H7 (cell line): Measurements from ENCODE around the gene ALKBH1. TPM values are rescaled to one million over a fixed set of nuclear protein-coding genes. Genes with fewer than 3 reads are reported as not detected.
"Not testable (repeated sequence)": the region's sequence is repeated elsewhere in the genome, so short reads cannot be mapped to it uniquely, and the experiment has no call there.

Source experiments
- DNase-seq: peaks from one replicate; pipeline ENCODE4 v3.0.0; 2012
- H3K27me3 ChIP-seq: 2 replicates; pipeline ENCODE4 v1.6.0; 2011; ENCODE audit warnings: mild to moderate bottlenecking, low read length; ENCODE audit not compliant: control insufficient read depth, insufficient read depth
- H3K36me3 ChIP-seq: replicated peaks from 2 replicates; pipeline ENCODE4 v1.5.1; 2011; ENCODE audit warnings: low read length; ENCODE audit not compliant: control insufficient read depth, insufficient read depth
- H3K4me3 ChIP-seq: 2 replicates; pipeline ENCODE4 v1.5.1; 2011; ENCODE audit warnings: low read depth, mild to moderate bottlenecking, control low read depth, low read length, moderate library complexity; ENCODE audit not compliant: insufficient read depth
- total RNA-seq: library from RNA; depleted of rRNA; stranded (reverse); fragments of >200 nt; shearing (Covaris generic); gene quantifications from 2 replicates; pipeline ENCODE4 v1.2.3, GENCODE V29; 2014

ALKBH1 gene
- total RNA-seq, 1 experiment from 2014 or later: 16.2 TPM

- H3K4me3 ChIP-seq: peak overlapping the region; percentile 97; the same call in 1 of the 2 replicates
- no peaks in the 10 kb centered on the region for H3K27me3 ChIP-seq
- DNase-seq: no peak
- H3K36me3 ChIP-seq: peaks cover 21% of the 10 kb centered on the region
These were observed 1.6 kb upstream of the ALKBH1 start for GRCh38 chr14:77709412-77709811.

DNA sequence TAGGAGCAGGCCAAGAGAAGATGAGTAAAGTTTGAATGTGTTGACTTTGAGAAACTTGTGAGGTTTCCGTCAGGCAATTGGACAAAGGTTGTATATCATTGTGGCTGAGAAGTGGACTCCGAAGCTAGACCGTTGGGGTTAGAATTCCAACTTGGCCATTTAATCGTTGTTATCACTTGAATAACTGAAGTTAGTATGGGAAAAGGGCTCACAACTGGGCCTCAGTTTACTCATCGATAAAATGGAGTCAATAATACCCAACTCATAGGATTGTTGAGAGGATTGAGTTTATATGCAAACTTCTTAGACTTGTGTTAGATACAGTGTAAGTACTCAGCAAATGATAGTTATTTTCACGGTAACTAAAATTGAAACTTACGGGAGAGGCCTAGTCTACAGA is 926 bp upstream of the ALKBH1 start:
- no peak for DNase-seq
- no peaks in the 10 kb centered on the region for H3K27me3 ChIP-seq
- H3K36me3 ChIP-seq: peaks cover 26% of the 10 kb centered on the region
- H3K4me3 ChIP-seq: peak overlapping the region; percentile 97

DNA sequence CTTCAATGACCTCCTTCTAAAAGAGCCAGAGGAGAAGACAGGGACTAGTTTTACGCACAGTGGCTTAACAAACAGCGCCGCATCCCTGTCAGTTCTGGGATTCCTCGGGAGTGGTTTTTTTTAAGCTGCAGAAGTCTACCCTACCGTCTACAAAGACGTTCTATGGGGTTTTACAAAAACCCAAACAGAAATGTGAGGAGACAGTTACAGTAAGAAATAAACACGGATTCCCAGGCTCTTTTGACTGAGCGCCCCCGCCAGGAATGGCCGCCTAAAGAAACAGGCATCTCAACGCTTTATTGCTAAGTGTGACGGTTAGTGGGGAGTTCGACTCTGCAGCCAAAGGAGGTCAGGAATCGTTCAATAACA is 484 bp downstream of the ALKBH1 start:
- Histone ChIP-seq H3K36me3 (peaks cover 25% of the 10 kb centered on the region), H3K4me3 (peak overlapping the region; percentile 97)
- peak; percentile 65 for DNase-seq

DNA sequence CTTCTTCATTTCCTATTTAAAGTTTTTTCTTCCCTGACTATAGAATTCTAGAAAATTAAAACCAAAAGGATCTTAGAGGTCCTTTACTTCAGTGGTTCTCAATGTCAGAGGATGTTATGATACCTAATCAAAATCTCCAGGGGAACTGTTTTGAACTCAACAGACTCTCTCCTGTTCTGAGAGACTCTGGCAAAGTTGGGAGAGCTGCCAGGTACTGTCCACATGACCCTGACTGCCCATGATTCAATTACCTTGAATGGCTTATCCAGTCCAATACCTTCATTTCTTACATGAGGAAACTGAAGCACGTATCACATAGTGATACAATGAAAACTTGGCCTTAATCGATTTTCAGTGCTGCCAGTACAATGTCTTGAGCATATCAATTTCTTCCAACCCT is 16.6 kb downstream of the ALKBH1 start:
- Histone ChIP-seq H3K4me3 (no peak overlapping the region), H3K36me3 (peaks cover 3% of the 10 kb centered on the region), H3K27me3 (no peaks in the 10 kb centered on the region)
- DNase-seq: no peak

More for the DNA sequence above, 484 bp downstream of the ALKBH1 start:
- H3K27me3 ChIP-seq: no peaks in the 10 kb centered on the region

DNA sequence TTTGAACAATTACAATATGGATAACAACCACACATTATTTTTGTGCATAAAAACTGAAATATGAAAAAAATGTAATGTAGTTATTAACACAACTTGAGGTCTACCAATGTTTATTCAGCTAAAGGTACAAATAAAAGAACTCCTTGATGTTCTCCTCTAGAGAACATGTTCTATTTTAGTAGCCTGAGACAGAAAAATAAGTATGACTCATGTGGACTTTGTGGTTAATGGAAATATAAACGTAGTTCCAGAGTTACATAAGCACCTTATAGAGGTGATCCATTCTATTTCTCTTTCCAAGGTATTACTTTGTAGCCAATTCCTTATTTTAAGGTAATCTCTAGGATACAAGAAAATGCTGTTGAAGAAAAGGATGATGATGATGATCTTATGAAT is 25.7 kb downstream of the ALKBH1 start:
- Histone ChIP-seq H3K4me3 (no peak overlapping the region), H3K36me3 (peaks cover 1% of the 10 kb centered on the region)
- no peak for DNase-seq

GRCh38 chr14:77681196-77682157 is 26.3 kb downstream of the ALKBH1 start:
- H3K4me3 ChIP-seq: no peak overlapping the region
- H3K36me3 ChIP-seq: peaks cover 1% of the 10 kb centered on the region
- no peak for DNase-seq

More for the DNA sequence above, 25.7 kb downstream of the ALKBH1 start:
- no peaks in the 10 kb centered on the region for H3K27me3 ChIP-seq

DNA sequence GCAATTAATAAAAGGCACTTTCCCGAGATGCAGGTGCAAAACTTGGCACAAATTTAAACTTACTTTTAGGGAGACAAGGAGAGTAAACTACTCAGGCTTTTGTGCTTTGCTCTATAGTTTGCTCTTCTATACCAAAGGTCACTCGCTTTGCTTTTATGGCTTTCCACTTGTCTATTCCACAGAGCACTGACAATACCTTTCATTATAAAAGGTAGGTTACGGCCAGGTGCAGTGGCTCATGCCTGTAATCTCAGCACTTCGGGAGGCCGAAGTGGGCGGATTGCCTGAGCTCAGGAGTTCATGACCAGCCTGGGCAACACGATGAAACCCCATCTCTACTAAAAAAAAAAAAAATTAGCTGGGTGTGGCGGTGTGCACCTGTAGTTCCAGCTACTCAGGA is 32.9 kb downstream of the ALKBH1 start:
- Histone ChIP-seq H3K27me3 (no peaks in the 10 kb centered on the region), H3K4me3 (no peak overlapping the region), H3K36me3 (peaks cover 9% of the 10 kb centered on the region)
- no peak for DNase-seq

More at GRCh38 chr14:77681196-77682157, 26.3 kb downstream of the ALKBH1 start:
- H3K27me3 ChIP-seq: no peaks in the 10 kb centered on the region

DNA sequence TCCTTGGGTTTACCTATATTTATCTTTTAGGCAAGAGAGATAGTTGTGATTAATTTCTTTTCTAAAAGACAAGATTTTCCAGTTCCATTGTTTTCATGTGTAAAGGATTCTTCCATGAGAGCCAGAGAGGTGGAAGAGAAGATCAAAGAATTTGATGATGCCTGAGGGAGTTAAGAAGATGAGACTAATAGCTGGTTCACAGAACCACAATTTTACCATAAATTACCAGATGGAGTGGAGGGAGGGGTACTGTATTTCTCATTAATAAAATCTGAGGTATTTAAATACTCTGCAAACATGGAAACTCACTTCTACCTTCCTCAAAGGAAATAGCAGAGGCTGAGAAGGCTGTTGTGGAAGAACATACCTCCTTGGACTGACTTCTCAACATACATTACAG is 34.6 kb downstream of the ALKBH1 start:
- H3K27me3 ChIP-seq: no peaks in the 10 kb centered on the region
- no peak overlapping the region for H3K4me3 ChIP-seq
- DNase-seq: no peak
- H3K36me3 ChIP-seq: peaks cover 9% of the 10 kb centered on the region

GRCh38 chr14:77667331-77667730 is 40.5 kb downstream of the ALKBH1 start:
- Histone ChIP-seq H3K36me3 (no peaks in the 10 kb centered on the region), H3K27me3 (no peaks in the 10 kb centered on the region), H3K4me3 (no peak overlapping the region)
- no peak for DNase-seq

- Histone ChIP-seq H3K36me3 (no peaks in the 10 kb centered on the region), H3K4me3 (no peak overlapping the region), H3K27me3 (no peaks in the 10 kb centered on the region)
- no peak for DNase-seq
These were observed 44.5 kb downstream of the ALKBH1 start for GRCh38 chr14:77663293-77663692.

- DNase-seq, H3K27me3 ChIP-seq, H3K4me3 ChIP-seq, H3K36me3 ChIP-seq: not testable (repeated sequence)
These were observed 46.3 kb downstream of the ALKBH1 start for GRCh38 chr14:77661562-77661961.

DNA sequence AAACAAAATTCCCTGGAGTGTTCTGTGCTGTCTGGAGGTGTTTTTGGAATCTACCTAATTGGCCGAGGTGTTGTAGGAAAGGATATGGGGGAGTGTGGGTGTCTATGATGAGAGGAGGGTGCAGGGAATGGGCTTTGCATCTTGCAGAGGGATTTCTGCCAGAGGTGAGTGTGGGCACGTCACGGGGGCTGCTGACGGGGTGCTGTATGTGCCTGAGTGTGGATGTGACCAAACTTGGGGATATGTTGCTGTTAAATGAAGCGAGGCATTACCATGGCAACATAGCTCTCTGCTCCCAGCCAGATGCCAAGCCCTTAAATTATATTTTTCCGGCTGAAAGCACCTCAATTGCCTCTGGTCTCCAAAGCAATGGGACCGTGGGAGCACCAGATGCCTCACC is 47.1 kb downstream of the ALKBH1 start:
- Histone ChIP-seq H3K4me3 (no peak overlapping the region), H3K36me3 (no peaks in the 10 kb centered on the region)
- DNase-seq: no peak

DNA sequence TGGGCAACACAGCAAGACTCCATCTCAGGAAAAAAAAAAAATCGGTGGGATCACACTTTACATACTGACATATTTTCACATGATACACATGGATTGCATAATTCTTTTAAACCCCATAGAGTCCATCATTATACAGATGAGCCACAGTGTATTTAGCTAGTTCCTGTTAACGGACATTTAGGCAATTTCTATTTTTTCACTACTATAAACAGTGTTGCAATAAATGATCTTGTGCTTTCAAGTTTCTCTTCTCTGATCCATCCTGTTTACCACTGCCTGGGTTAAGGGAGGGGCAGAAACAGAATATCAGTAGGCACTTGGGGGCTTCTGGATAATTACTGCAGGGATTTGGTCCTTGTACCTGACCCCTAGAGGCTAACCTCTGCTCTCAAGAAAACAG is 48.0 kb downstream of the ALKBH1 start:
- DNase-seq: no peak
- no peak overlapping the region for H3K4me3 ChIP-seq

More for the DNA sequence above, 47.1 kb downstream of the ALKBH1 start:
- H3K27me3 ChIP-seq: no peaks in the 10 kb centered on the region

GRCh38 chr14:77657280-77657679 is 50.5 kb downstream of the ALKBH1 start:
- no peak overlapping the region for H3K4me3 ChIP-seq
- no peak for DNase-seq
- no peaks in the 10 kb centered on the region for H3K27me3 ChIP-seq
- no peaks in the 10 kb centered on the region for H3K36me3 ChIP-seq

More for the DNA sequence above, 48.0 kb downstream of the ALKBH1 start:
- Histone ChIP-seq H3K27me3 (no peaks in the 10 kb centered on the region), H3K36me3 (no peaks in the 10 kb centered on the region)

GRCh38 chr14:77654001-77654441 is 53.8 kb downstream of the ALKBH1 start:
- Histone ChIP-seq H3K27me3 (no peaks in the 10 kb centered on the region), H3K36me3 (no peaks in the 10 kb centered on the region), H3K4me3 (no peak overlapping the region)
- DNase-seq: peak; percentile 38
